DOHH2 (cell line): ENCODE results near the gene STYK1.

ENCODE experiments used
- CTCF ChIP-seq: fragments of 200-600 bp; sonication (generic); IDR thresholded peaks from one replicate; pipeline ENCODE4 v1.5.1; 2014; ENCODE audit warnings: antibody characterized with exemption, mild to moderate bottlenecking, low read depth, low read length; ENCODE audit not compliant: poor library complexity, severe bottlenecking
- EZH2phosphoT487 ChIP-seq: fragments of 200-600 bp; sonication (generic); IDR thresholded peaks from 2 replicates; pipeline ENCODE4 v1.6.1; 2017; ENCODE audit warnings: borderline replicate concordance, mild to moderate bottlenecking, antibody characterized with exemption, low read length, moderate library complexity, mixed read lengths

- TF ChIP-seq CTCF (no peak), EZH2phosphoT487 (no peak)
Observed at GRCh38 chr12:10590966-10591365, 82.9 kb downstream of the STYK1 start.
